Activated CD4-positive, alpha-beta T cell treated with anti-CD3 and anti-CD28 coated beads for 1 hour (primary cell): ENCODE measurements around the gene CCNI2.
"Not testable (repeated sequence)": the region's sequence is repeated elsewhere in the genome, so short reads cannot be mapped to it uniquely, and the experiment has no call there.

Source experiments
- DNase-seq: peaks from one replicate; pipeline ENCODE4 v3.0.0-alpha.2; 2020

CCNI2 gene

DNA sequence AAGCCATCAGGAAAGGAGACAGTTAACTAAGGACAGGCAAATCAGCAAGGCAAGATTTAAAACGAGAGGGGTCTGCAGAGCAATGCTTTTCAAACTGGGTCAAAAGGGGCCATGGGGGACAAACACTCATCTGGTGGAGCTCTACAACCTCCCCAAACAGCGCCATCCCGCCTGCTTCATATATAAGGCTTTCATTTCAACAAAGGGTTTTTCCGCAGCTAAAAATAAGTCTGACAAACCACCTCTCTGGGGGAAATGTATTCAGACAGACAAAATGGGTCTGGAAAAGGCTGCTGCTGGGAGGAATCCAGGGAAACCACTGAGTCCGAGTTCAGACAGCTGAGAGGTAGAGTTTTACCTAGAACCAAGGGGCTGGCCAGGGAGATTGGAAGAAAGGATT is 38.1 kb downstream of the CCNI2 start:
- DNase-seq: no peak

- no peak for DNase-seq
Observed at GRCh38 chr5:132785864-132786263, 38.6 kb downstream of the CCNI2 start.

GRCh38 chr5:132787076-132787475 is 39.9 kb downstream of the CCNI2 start:
- no peak for DNase-seq

DNA sequence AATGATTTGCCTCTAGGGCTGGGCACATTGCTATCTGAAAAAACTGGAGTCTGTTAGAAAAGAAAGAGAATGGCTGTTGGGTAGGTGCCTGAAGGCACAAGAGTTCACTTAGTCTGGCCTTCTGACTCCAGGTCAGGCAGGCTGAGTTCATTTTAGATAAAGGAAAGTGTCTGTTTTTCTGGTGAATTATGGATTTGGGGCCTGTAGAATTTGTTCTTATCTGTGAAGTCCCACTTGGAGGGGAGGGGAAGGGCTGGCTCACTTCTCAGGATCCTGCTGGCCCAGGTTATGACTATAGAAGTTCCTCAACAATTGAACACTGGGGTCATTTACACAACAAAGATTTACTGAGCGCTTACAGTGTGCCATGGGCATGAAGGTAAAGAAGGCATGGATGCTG is 41.3 kb downstream of the CCNI2 start:
- DNase-seq: no peak

DNA sequence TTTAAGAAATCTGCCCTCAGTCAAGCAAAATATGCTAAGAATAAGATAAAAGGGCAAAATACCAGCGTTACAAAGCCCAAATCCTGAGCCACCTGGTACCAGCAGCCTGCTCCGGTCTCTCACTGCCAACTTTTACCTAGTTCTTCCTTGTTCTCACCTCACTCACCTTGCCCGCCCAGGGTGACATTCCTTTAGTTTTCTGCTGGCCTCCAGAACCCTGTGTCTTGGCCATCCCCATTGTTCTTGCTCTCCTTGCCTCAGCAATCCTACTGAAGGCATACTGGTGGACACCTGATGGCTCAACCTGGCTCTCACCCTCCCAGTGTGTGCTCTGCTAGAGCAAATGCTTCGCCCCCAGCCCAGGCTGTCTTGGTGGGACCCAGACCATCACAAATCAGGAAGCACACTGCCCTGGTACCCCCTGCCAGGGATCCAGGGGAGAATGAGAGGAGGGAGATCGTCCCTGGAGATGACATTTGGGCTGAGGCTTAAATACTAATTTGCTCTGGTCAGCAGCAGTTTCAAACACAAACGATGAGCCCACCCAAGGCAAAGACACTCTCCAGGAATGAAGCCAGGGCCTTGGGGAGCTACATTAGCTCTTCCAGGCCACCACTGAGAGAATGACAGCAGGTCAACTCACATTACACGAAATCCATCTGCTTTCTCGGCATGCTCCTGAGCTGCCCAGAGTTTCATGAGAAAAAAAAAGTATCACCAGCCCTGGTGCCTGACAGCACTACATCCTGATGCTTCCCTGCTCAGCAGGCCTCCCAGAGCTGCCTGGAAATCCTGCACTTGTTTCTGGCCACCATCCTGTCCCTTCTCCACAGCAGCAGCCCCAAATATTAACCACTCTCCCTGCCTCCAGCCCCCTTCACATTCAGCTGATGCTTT is 42.0 kb downstream of the CCNI2 start:
- no peak for DNase-seq

- DNase-seq: no peak
Observed at GRCh38 chr5:132790201-132790865, 43.1 kb downstream of the CCNI2 start.

GRCh38 chr5:132791026-132791425 is 43.8 kb downstream of the CCNI2 start:
- no peak for DNase-seq

GRCh38 chr5:132797651-132798050 is 50.4 kb downstream of the CCNI2 start:
- no peak for DNase-seq

GRCh38 chr5:132799392-132799791 is 52.2 kb downstream of the CCNI2 start:
- DNase-seq: no peak

DNA sequence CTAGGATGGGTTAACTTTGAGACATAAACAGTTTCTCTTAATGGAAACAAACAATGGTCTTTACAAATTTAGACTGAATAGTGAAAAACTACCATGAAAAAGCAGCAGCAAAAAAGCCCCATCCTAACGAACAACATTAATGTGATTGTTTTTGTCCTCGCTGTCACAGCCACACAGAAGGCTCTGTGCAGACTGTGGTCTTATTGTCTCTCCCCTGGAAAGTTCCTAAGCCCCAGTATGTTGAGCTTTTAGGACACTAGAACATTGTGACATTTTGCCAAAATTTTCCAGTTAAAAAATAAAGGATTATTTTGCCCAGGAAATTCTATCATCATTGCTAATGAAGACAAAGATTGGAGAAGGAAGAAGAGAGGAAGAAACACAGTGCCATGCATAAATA is 53.3 kb downstream of the CCNI2 start:
- no peak for DNase-seq

DNA sequence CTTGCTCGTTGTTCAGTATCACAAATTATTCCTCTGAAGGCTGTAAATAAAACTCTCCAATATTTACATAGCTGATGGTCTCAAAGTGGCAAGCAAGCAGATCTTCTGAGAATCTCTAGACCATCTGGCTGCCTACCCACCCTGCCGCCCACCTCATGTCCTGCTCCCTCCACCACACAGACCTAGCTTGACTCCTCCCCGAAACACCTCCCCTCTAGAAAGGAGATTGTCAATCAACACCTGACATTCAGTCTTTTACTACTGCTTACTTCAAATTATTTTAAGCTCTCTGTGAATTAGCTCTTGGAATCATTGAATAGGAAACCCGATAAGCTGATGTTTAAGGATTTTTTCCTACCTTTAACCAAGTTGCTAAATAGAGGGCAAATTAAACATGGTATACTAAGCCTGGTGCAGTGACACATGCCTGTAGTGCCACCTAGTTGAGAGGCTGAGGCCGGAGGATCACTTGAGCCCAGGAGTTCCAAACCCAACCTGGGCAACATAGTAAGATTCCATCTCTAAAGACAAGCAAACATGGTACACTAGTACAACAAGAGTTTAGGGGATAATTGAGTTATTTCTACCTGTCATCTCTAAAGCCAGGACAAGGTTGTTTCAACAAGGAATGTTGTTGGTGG is 54.9 kb downstream of the CCNI2 start:
- no peak for DNase-seq

DNA sequence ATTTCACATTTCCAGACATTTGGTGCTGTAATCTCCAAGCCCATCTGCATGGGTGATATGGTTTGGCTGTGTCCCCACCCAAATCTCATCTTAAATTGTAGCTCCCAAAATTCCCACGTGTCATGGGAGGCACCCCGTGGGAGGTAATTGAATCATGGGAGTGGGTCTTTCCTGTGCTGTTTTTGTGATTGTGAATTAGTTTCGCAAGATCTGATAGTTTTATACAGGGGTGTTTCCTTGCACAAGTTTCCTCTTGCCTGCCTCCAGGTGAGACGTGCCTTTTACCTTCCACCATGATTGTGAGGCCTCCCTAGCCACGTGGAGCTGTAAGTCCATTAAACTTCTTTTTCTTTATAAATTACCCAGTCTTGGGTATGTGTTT is 55.5 kb downstream of the CCNI2 start:
- not testable (repeated sequence) for DNase-seq
